Measurements from ENCODE around the gene MRPL21. TPM values are rescaled to one million over a fixed set of nuclear protein-coding genes. Genes with fewer than 3 reads are reported as not detected.

MRPL21 gene
- polyA plus RNA-seq, 1 donor (not counting 4 experiments of a cell fraction or from before 2014, with no cell fraction given) = 120 TPM

GRCh38 chr11:68867066-68867465, 36.6 kb downstream of the MRPL21 start:
- TF ChIP-seq CTCF (optimal IDR thresholded peaks at IDR 0.05 in 1 of 3, IDR thresholded peaks at IDR 0.05 in 1 of 3, conservative IDR thresholded peaks at IDR 0.05 in 1 of 3; ENCODE audit: extremely low read depth in 1 of 3, insufficient read depth in 2 of 3, low read length in 3 of 3) (no peak), EZH2 (IDR thresholded peaks at IDR 0.05; ENCODE audit: low read length) (no peak)
- peaks cover 4% of the 10 kb centered on the region for H3K9me3 ChIP-seq (ENCODE audit: control insufficient read depth, low read depth, low read length)
- H3K79me2 ChIP-seq (ENCODE audit: control insufficient read depth, insufficient read depth, low read length) = no peaks in the 10 kb centered on the region
- no peak overlapping the region for H3K9ac ChIP-seq (ENCODE audit: control insufficient read depth, extremely low read depth, insufficient read depth, low read length)
- H3K4me1 ChIP-seq (ENCODE audit: control insufficient read depth, extremely low read depth, insufficient read depth, low read length) = no peaks in the 10 kb centered on the region
- no peaks in the 10 kb centered on the region for H4K20me1 ChIP-seq (ENCODE audit: control insufficient read depth, extremely low read depth, insufficient read depth, low read length)
- DNase-seq (ENCODE audit: low read depth, low spot score) (no peak), FAIRE-seq (no peak)
- H3K36me3 ChIP-seq (ENCODE audit: control insufficient read depth in 2 of 2, extremely low read depth in 1 of 2, insufficient read depth in 2 of 2, low read length in 2 of 2) = no peaks in the 10 kb centered on the region
- no peak overlapping the region for H3K4me3 ChIP-seq (ENCODE audit: control insufficient read depth in 2 of 3, extremely low read depth in 1 of 3, insufficient read depth in 2 of 3, low read depth in 1 of 3, low read length in 3 of 3)
- H2AFZ ChIP-seq (ENCODE audit: control insufficient read depth, low read length) = no peak overlapping the region
- peaks cover 7% of the 10 kb centered on the region for H3K27me3 ChIP-seq (ENCODE audit: control insufficient read depth, extremely low read depth, insufficient read depth, low read length)
- H3K27ac ChIP-seq (ENCODE audit: control insufficient read depth, insufficient read depth, low read length) = no peak overlapping the region
- dilution Hi-C loops (cut with MboI; ENCODE audit: extremely low pct_ligation_motif_present, low sequenced_read_pairs) = no loop called here
- no peak overlapping the region for H3K4me2 ChIP-seq (ENCODE audit: control insufficient read depth, extremely low read depth, insufficient read depth, low read depth, low read length)
- H3K9me1 ChIP-seq (ENCODE audit: control insufficient read depth, extremely low read depth, insufficient read depth, low read length) = no peaks in the 10 kb centered on the region

- no peak for DNase-seq (ENCODE audit: low read depth, low spot score)
- H4K20me1 ChIP-seq (ENCODE audit: control insufficient read depth, extremely low read depth, insufficient read depth, low read length) = no peaks in the 10 kb centered on the region
- dilution Hi-C loops (cut with MboI; ENCODE audit: extremely low pct_ligation_motif_present, low sequenced_read_pairs) = no loop called here
- no peak overlapping the region for H3K9ac ChIP-seq (ENCODE audit: control insufficient read depth, extremely low read depth, insufficient read depth, low read length)
- H3K9me1 ChIP-seq (ENCODE audit: control insufficient read depth, extremely low read depth, insufficient read depth, low read length) = no peaks in the 10 kb centered on the region
- no peak overlapping the region for H3K27ac ChIP-seq (ENCODE audit: control insufficient read depth, insufficient read depth, low read length)
- H3K36me3 ChIP-seq (ENCODE audit: control insufficient read depth in 2 of 2, extremely low read depth in 1 of 2, insufficient read depth in 2 of 2, low read length in 2 of 2) = no peaks in the 10 kb centered on the region
- H3K4me3 ChIP-seq (ENCODE audit: control insufficient read depth in 2 of 3, extremely low read depth in 1 of 3, insufficient read depth in 2 of 3, low read depth in 1 of 3, low read length in 3 of 3) = no peak overlapping the region
- no peak overlapping the region for H2AFZ ChIP-seq (ENCODE audit: control insufficient read depth, low read length)
- H3K9me3 ChIP-seq (ENCODE audit: control insufficient read depth, low read depth, low read length) = peaks cover 4% of the 10 kb centered on the region
- no peaks in the 10 kb centered on the region for H3K4me1 ChIP-seq (ENCODE audit: control insufficient read depth, extremely low read depth, insufficient read depth, low read length)
- no peak for TF ChIP-seq CTCF (optimal IDR thresholded peaks at IDR 0.05 in 1 of 3, IDR thresholded peaks at IDR 0.05 in 1 of 3, conservative IDR thresholded peaks at IDR 0.05 in 1 of 3; ENCODE audit: extremely low read depth in 1 of 3, insufficient read depth in 2 of 3, low read length in 3 of 3)
- no peak for TF ChIP-seq EZH2 (IDR thresholded peaks at IDR 0.05; ENCODE audit: low read length)
- H3K27me3 ChIP-seq (ENCODE audit: control insufficient read depth, extremely low read depth, insufficient read depth, low read length) = peaks cover 7% of the 10 kb centered on the region
- FAIRE-seq = no peak
- H3K79me2 ChIP-seq (ENCODE audit: control insufficient read depth, insufficient read depth, low read length) = no peaks in the 10 kb centered on the region
- H3K4me2 ChIP-seq (ENCODE audit: control insufficient read depth, extremely low read depth, insufficient read depth, low read depth, low read length) = no peak overlapping the region
Measured at GRCh38 chr11:68865241-68865640, 38.4 kb downstream of the MRPL21 start.

All from keratinocyte (primary cell).